Smooth muscle cell of bladder (primary cell): ENCODE measurements around the gene DYRK4. TPM values are rescaled to one million over a fixed set of nuclear protein-coding genes. Genes with fewer than 3 reads are reported as not detected.

Experiments used
- total RNA-seq: library from RNA; depleted of rRNA; stranded (reverse); fragments of >200 nt; gene quantifications from 2 replicates; pipeline ENCODE4 v1.2.3, GENCODE V29; 2014

The DYRK4 gene, protein sequence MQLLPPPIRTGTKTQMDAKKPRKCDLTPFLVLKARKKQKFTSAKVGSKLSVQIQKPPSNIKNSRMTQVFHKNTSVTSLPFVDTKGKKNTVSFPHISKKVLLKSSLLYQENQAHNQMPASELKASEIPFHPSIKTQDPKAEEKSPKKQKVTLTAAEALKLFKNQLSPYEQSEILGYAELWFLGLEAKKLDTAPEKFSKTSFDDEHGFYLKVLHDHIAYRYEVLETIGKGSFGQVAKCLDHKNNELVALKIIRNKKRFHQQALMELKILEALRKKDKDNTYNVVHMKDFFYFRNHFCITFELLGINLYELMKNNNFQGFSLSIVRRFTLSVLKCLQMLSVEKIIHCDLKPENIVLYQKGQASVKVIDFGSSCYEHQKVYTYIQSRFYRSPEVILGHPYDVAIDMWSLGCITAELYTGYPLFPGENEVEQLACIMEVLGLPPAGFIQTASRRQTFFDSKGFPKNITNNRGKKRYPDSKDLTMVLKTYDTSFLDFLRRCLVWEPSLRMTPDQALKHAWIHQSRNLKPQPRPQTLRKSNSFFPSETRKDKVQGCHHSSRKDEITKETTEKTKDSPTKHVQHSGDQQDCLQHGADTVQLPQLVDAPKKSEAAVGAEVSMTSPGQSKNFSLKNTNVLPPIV
- 71.7 and 85.3 TPM in 2 replicates for total RNA-seq

DNA sequence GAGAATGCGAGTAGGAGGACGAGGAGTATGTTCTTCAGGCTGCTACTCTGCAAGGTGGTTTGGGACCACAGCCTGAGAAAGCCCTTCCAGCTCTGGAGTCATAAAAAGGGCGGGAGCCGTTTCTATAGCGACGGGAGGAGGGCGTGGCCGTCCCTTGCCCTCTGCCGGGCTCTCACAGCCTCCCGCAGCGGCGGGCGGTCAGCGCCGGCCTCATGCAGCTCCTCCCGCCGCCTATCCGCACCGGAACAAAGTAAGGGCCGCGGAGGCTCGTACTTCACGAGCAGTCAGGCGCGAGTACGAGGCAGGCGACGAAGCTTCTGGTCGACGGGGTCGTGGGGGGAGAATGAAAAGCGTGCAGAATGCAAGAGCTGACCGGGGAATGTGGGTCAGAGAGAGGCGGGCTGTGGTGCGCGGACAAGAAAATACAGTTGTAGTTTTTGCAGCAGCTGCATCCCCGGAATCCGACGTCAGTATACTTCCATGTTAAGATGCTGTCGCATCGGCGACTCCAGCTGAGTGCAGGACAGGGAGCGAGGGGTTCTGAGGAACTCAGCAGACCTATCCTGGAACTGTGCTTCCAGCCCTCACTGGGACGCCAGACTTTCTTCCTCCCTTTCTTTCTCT is at the start of gene DYRK4:
Gene DYRK4 (plus strand): TSS at position 175 of the 624 bp plus-strand sequence. CDS start 38 bp downstream, at position 213.

GRCh38 chr12:4538207-4539160 is 23.5 kb upstream of the DYRK4 start, which contains the start of gene RAD51AP1:
RAD51AP1 (plus strand) TSS chr12:4538890; CDS start chr12:4538940, 50 bp downstream.

DNA sequence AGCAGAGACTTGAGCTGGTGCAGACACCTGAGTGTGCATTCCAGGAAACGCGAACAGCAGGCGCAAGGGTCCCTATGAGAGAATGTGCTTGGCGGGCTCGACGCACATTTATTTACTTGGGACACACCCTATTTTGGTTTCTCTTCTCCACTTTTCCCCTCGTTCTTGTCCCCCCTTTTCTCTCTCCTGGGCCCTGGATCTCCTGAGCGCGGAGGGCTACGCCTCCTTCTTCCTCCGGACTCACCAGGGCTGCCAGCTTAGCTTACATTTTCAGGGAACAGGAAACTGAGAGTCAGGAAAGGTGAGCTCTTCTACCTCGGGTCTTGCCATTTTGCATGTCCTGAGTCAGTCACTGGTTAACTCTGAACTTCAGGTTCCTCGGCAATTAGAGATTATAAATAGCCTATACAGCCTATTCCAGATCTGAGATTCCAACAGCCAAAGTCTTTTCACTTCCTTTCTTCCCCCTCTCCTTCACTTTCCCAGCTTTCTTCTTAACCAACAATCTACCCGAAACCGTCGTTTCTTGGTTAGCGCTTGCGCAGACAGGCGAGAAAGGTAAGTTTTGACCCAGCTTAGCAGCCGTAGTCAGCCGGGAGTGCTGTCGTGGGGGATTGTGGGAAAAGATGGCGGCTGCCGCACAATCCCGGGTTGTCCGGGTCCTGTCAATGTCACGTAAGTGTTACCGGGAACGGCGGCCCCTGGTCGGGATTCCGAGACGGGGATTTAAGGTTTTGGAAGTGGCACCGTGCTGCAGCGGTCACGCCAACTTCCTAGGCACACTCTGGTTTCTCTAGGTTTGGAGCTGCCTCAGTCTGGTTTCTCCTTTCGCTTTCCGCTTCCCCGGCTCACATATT is 86.7 kb downstream of the DYRK4 start, which contains the start of the genes AKAP3 and NDUFA9:
Gene AKAP3 (minus strand): TSS at position 551 of the 857 bp plus-strand sequence. CDS start 10,855 bp downstream, outside the sequence.
Gene NDUFA9 (plus strand): TSS at position 614 of the 857 bp plus-strand sequence. CDS start 13 bp downstream, at position 627.

Other genes with a start within 250 kb of the DYRK4 start
- 10.7 and 12.9 TPM in 2 replicates for gene TIGAR, start 241.0 kb upstream of the DYRK4 start, total RNA-seq
- gene FGF23, start 182.5 kb upstream of the DYRK4 start, total RNA-seq, result not detected in 2 replicates
- not detected in 2 replicates for gene FGF6, start 116.4 kb upstream of the DYRK4 start, total RNA-seq
- 1.3 and 1.7 TPM in 2 replicates for gene RAD51AP1, start 23.3 kb upstream of the DYRK4 start, total RNA-seq
- gene AKAP3, start 86.8 kb downstream of the DYRK4 start, total RNA-seq, result 0.85 and 1.5 TPM in 2 replicates
- gene NDUFA9, start 86.9 kb downstream of the DYRK4 start, total RNA-seq, result 31.7 and 33.7 TPM in 2 replicates
- gene GALNT8, start 158.2 kb downstream of the DYRK4 start, total RNA-seq, result under 0.01 and 0.18 TPM in 2 replicates